Measurements from ENCODE around the gene CRYM. TPM values are rescaled to one million over a fixed set of nuclear protein-coding genes. Genes with fewer than 3 reads are reported as not detected.
"Not testable (repeated sequence)": the region's sequence is repeated elsewhere in the genome, so short reads cannot be mapped to it uniquely, and the experiment has no call there.

Gene CRYM
- not detected in 2 replicates for total RNA-seq

DNA sequence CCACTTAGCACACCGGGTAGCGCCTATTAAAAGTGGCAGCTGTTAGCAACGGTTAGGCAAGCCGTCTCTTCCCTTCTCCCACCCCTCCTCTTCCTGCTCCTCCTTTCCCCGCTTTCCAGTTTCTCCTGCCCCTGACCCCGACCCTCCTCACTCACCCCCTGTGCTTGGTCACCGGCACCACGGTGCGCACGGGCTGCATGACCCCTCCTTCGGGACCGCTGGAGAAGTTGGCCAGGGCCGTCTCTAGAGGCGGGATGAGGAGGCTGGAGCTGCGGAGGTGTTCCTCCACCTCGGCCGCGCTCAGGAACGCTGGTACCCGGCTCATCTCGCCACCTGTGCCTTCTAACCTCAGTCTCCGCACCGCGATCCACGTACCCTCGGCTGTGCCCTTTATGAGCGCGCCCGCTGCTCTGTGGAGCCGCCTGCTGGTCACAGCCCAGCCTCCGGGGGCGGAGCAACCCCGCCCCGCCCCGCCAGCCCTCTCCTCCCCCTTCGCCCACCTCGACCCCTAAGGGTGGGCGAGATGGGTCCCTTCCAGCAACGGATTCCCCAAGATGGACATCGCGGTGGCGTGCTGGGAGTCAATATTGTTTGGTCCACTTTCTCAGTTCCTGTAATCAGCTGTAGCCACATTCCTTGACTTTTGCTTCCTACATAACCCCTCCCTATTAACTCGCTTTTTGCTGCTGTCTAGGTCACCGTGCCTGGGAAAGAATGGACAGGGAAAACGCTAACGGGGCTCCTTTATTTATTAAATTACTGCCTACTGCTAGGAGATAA lies at the start of gene CRYM:
CRYM (minus strand) TSS at position 364 of the 780 bp plus-strand sequence; CDS start at position 325, 39 bp downstream.
- peak; percentile 30 to 49 for DNase-seq (ENCODE audit: low read depth in 2 of 2)

DNA sequence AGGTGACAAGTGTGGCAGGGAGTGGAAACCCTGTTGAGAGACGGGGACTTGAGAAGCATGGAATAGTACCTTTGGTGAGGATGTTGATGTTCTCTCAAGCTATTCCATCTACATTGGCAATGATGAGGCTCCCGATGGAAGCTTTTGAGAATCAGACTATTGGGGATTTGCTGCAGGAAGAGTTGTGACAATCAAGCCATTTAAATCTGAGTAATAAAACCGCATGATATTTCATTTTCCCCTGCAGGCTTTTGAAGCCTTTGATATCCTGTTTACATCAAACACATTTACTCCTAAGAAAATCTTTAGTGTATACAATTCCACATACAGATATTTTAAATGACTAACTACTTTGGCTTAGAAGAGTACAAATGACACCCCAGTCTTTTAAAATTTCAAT lies 49.0 kb upstream of the CRYM start:
- no peak for DNase-seq (ENCODE audit: low read depth in 2 of 2)

DNA sequence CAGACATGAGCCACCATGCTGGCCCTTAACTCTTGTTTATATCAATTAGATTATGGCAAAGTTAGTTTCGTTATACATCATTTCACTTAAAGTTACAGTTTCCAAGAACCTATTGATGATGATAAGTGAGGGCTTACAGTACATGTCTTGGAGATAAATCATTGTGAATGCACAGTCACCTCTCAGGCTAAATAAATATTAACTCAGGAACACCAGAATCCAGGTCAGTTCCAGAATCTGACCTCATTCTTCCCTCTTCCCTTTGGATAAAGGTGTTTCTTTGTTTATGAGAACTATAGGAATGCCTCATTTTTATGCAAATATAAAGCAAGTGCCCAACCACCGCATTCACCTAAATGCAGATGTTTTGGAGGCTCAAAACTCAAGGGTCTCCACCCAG lies 48.4 kb upstream of the CRYM start:
- DNase-seq (ENCODE audit: low read depth in 2 of 2): no peak

DNA sequence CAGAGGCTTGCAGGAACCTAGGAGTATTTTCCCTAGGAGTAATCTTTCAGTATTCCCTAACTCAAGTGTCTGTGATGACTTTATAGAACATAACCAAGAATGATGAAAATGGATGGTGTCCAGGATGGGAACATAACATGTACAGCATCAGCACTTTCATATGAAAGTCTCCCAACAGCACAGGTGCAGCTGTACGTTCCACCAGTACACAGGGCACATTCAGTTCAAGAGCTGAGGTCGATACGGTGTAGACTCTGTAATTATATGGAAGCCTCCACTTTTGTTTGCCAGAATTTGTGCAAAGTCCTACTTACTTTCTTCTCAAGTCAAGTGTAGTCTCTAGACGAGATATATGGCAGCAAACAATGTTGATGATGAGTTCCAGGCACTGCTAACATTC lies 46.2 kb upstream of the CRYM start:
- DNase-seq (ENCODE audit: low read depth in 2 of 2): no peak

DNA sequence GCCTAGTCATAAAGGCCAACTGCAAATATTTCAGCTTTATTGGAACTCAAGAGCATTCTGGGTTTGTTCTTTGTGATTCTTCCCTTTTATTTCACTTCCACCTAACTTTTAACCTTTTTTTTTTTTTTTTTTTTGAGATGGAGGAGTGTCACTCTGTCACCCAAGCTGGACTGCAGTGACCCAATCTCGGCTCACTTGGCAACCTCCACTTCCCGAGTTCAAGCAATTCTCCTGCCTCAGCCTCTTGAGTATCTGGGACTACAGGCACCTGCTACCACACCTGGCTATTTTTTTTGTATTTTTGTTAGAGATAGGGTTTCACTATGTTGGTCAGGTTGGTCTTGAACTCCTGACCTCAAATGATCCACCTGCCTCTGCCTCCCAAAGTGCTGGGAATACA lies 44.2 kb upstream of the CRYM start:
- not testable (repeated sequence) for DNase-seq (ENCODE audit: low read depth in 2 of 2)

DNA sequence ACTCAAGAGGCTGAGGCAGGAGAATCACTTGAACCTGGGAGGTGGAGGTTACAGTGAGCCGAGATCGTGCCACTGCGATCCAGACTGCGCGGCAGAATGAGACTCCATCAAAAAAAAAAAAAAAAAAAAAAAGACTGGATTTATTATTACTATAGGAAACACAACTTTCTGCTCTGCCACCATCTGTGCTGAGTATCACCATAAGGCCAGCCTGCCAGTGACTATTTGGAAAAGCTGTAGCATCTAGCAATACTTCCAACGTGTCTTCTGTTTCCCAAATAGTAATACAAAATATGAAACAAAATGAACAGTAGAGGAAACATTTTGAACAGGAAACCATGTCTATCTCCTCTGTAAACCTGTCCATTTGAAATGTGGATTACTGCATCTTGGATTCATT lies 43.6 kb upstream of the CRYM start:
- DNase-seq (ENCODE audit: low read depth in 2 of 2): no peak

DNA sequence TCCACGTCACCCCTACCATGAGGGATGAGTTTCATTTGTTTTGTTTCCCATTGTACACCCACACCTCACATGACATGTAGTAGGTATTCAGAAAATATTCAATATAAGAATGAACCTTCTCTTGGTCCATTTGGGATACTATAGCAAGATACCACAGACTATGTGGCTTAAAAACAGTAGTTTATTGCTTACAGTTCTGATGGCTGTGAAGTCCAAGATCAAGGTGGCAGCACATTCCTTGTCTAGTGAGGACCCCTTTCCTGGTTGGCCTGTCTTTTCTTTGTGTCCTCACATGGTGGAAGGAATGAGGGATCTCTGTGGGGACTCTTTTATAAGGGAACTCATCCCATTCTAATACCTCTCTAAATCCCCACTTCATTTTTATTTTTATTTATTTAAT lies 36.2 kb upstream of the CRYM start:
- DNase-seq (ENCODE audit: low read depth in 2 of 2): no peak

DNA sequence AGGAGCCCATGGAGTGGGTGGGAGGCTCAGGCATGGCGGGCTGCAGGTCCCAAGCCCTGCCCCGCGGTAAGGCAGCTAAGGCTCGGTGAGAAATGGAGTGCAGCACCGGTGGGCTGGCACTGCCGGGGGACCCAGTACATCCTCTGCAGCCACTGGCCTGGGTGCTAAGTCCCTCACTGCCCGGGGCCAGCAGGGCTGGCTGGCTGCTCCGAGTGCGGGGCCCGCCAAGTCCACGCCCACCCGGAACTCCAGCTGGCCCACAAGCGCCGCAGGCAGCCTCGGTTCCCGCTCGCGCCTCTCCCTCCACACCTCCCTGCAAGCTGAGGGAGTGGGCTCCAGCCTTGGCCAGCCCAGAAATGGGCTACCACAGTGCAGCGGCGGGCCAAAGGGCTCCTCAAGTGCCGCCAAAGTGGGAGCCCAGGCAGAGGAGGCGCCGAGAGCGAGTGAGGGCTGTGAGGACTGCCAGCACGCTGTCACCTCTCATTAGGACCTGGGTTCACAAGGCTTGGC lies 34.8 kb upstream of the CRYM start:
- not testable (repeated sequence) for DNase-seq (ENCODE audit: low read depth in 2 of 2)

DNA sequence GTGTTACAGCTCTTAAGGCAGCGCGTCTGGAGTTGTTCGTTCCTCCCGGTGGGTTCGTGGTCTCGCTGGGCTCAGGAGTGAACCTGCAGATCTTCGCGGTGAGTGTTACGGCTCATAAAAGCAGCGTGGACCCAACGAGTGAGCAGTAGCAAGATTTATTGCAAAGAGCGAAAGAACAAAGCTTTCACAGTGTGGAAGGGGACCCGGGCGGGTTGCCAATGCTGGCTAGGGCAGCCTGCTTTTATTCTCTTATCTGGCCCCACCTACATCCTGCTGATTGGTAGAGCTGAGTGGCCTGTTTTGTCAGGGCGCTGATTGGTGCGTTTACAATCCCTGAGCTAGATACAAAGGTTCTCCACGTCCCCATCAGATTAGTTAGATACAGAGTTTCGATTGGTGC lies 34.0 kb upstream of the CRYM start:
- DNase-seq (ENCODE audit: low read depth in 2 of 2): not testable (repeated sequence)

DNA sequence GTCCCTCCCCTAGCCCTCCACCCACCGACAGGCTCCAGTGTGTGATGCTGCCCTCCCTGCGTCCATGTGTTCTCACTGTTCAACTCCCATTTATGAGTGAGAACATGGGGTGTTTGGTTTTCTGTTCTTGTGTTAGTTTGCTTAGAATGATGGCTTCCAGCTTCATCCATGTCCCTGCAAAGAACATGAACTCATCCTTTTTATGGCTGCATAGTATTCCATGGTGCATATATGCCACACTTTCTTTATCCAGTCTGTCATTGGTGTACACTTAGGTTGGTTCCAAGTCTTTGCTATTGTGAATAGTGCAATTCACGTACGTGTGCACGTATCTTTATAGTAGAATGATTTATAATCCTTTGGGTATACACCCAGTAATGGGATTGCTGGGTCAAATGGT lies 28.6 kb upstream of the CRYM start:
- not testable (repeated sequence) for DNase-seq (ENCODE audit: low read depth in 2 of 2)

DNA sequence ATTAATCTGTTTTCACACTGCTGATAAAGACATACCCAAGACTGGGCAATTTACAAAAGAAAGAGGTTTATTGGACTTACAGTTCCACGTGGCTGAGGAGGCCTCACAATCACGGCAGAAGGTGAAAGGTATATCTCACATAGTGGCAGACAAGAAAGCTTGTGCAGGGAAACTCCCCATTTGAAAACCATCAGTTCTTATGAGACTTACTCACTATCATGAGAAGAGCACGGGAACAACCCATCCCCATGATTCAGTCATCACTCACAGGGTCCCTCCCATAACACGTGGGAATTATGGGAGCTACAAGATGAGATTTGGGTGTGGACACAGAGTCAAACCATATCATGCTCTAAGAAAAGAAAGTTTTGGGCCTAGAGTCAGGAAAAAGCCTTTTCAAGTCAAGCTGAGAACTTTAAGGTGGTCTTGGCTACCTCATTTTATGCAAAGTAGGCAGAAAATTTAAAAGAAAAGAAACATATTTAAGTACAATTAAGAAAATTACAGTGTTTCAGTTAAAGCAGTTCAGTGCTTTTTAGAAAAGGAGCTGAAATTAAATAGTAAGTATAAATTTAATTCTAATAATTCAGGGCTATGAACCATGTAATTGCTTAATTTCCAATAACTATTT lies 24.9 kb upstream of the CRYM start:
- DNase-seq (ENCODE audit: low read depth in 2 of 2): peak in 1 of 2 donors; percentile 81

DNA sequence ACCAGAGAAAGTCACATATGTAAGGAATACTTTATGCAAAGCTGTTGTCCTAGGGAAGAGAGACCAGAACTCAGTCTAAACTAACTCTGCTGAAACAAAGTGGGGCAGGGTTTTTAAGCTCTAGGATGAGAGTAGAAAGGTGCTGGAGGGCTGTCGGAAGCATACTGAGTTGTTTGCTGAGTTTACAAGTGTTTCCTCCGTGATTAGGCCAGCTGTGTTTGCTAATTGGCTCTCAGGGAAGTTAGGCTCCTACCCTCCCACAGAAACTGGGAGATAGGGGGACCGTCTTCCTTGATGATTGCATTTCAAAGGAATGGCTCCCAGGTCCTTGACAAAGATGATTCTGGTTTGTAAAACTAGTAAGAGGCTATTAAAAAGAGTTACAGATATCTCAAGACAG lies 24.4 kb upstream of the CRYM start:
- peak in 1 of 2 donors; percentile 23 for DNase-seq (ENCODE audit: low read depth in 2 of 2)

DNA sequence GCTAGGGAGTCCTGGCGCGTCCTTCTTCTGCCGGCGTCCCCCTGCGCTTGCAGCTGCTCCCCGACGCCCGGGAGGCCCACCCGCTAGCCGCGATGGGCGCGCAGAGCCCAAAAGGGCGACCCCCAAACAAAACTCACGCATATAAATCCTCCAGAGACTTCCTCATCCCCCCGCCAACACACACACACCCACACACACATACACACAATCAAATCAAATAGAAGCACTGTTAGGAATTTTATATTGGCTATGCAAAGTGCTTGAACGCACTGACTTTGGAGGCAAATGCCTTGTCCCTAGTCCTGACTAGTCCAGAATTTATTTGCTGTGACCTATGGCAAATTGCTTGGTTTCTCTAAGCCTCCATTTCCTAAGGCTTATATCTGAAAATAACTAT lies 23.8 kb upstream of the CRYM start:
- no peak for DNase-seq (ENCODE audit: low read depth in 2 of 2)

DNA sequence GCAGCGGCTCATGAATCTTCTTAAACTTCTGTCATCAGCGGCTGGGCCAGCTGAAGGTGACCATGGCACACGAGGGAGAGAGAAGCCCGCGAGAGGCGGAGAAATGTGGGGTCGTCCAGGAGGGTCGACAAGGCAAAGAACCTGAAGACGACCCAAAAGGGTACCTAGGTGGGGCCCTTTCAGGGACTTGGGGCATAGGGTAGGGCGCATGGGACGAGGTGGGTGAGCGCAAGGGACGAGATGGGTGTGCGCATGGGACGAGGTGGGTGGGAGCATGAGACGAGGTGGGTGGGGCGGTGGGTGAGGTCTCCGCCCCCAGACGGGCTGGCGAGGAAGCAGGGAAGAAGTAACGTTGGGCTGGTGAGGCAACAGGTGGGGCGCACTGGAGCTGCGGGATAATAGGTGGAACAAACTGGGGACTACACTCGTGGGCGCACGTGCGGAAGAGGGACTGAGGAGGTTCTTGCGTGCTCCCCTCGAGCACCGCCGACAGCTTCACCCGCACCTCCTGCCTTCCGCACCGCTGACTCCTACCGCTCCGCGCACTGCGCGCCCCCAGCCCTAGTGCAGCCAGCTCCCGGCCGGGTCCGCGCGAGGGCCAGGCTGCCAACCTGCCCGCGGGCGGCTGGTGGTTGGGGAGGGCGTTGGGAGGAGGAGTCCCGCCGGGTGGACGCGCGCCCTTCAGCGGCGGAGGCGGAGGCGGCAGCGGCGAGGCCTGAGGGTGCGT lies 23.2 kb upstream of the CRYM start:
- peak; percentile 73 to 76 for DNase-seq (ENCODE audit: low read depth in 2 of 2)

DNA sequence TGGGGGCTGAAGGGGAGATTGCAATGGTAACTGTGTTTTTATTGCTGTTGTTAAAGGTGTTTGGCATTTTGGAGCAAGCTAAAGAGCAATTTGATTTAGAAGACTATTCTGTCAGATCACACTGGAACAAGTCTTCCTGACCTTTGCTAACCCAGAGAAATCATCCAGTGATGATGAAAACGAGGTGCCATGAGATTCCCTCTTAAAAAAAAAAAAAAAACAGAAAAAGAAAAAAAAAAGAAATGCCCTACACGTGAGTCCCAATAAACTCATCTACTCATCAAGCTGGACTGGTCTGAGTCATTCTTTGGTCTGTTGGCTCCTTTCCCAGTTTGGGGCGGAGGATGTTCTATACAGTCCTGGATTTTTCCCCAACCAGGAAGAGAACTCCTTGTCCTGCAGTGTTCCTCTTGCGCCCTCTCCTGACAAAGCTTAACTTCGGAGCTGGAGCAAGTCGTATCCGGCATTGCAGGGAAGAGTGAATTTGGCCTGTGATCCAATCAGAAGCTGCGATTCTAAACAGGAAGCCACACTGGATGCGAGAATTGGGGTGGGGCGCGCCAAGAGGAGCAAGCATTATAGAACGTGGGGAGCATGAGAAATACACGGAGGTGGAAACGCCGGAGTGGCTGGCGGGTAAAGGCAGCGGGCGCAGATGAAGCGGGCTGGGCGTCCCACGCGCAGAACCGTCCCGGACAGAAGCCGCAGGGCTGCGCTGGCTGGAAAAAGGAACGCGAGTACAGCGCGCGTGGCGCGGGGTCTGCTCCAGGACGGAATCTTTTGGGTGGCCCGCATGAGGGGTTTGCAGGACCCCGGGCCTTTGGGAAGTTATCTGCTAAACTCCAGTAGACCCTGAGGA lies 22.4 kb upstream of the CRYM start:
- peak; percentile 99 to 100 for DNase-seq (ENCODE audit: low read depth in 2 of 2)

DNA sequence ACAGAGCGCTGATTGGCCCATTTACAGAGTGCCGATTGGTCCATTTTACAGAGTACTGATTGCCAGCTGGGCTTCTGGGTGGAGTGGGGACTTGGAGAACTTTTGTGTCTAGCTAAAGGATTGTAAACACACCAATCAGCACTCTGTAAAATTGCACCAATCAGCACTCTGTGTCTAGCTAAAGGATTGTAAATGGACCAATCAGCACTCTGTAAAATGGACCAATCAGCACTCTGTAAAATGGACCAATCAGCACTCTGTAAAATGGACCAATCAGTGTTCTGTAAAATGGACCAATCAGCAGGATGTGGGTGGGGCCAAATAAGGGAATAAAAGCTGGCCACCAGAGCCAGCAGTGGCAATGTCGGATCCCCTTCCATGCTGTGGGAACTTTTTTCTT lies 11.7 kb upstream of the CRYM start:
- not testable (repeated sequence) for DNase-seq (ENCODE audit: low read depth in 2 of 2)

DNA sequence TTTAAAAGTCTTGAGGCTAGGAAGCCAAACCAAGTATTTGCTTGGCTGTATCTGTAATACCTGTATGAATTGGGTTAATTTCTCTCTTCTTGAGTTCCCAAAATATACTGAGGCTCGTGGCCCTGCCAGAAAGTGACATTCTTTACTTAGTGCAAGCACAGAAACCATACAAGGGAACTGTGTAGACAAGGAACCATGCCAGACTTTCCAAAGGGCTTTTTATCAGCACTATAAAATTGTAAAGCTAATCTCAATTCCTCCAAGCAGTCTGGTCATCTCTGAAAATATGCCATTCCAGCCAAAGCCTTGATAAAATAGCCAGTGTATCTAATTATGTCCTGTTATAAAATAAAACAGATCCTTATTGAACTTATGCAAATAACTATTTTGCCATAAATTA lies 7.2 kb upstream of the CRYM start:
- no peak for DNase-seq (ENCODE audit: low read depth in 2 of 2)

DNA sequence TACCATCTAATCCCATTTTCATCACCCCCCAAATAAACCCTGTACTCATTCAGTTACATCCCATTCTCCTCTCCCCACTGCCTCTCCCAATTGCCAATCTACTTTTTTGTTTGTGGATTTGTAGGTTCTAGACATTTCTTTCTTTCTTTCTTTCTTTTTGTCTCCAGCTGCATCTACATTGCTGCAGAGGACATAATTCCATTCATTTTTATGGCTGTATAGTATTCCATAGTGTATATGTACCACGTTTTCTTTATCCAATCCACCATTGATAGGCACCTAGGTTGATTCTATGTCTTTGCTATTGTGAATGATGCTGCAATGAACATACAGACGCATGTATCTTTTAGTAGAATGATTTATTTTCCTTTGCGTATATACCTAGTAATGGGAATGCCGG lies 6.3 kb upstream of the CRYM start:
- no peak for DNase-seq (ENCODE audit: low read depth in 2 of 2)

DNA sequence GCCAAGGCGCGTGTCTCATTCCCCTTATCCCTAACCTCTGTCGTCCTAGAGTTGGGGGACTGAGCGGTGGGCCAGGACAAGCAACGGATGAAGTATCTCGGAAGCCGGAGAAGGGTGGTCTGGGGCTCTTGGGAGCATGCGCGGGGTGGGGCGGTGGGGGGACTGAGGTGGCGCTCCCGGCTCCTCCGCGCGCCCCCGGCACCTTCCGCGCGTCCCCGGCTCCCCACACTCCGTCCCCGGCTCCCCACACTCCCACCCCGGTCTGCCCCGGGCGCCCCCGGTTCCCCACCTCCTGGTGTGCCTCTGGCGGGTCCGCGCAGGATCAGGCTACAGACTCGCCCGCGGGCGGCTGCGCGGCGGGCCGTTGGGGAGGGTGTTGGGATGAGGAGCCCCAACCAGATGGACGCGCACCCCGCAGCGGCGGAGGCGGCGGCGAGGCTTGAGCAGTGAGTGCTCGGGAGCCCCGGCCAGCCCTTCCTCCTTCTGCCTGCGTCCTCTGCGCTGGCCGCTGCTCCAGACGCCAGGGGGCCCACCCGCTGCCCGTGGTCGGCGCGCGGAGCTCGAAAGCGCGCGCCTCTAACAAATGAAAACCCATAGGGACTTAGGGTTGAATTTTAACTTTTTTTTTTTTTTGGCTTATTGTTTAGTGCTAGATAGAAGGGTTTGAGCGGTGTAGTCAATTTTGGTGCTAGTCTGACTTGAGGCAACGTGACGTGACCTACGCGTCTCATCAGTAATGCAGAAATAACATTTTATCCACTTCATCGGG lies 5.6 kb upstream of the CRYM start:
- DNase-seq (ENCODE audit: low read depth in 2 of 2): peak; percentile 26 to 36

DNA sequence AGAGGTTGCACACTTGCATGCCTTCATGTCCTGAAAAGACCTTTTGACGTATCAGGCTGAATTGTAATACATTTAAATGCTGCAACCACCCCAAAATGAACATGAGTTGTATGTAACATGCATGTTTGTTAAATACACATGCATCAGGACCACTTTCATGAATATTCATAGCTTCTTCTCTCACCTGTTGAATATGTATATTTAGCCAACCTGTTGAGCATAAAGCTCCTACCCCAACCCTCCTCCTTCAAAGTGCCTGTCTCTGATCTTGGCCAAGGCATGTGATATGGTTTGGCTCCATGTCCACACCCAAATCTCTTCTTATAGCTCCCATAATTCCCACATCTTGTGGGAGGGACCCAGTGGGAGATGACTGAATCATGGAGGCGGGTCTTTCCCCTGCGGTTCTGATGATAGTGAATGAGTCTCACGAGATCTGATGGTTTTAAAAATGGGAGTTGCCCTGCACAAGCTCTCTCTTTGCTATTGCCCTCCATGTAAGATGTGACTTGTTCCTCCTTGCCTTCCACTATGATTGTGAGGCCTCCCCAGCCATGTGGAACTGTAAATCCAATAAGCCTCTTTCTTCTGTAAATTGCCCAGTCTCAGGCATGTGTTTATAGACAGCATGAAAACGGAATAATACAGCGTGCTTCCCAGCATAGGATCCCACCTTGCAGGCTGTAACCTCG lies 3.8 kb upstream of the CRYM start:
- DNase-seq (ENCODE audit: low read depth in 2 of 2): no peak
